IPS-11a (cell line): ENCODE data around the gene PTPRG.

ENCODE experiments used
- H3K4me3 ChIP-seq: one replicate; pipeline ENCODE4 v1.5.1; 2013; ENCODE audit warnings: low read depth, low read length, control low read depth

Gene PTPRG

GRCh38 chr3:61938878-61939549 lies 377.6 kb downstream of the PTPRG start:
- no peak overlapping the region for H3K4me3 ChIP-seq

GRCh38 chr3:61940236-61940635 lies 378.9 kb downstream of the PTPRG start:
- H3K4me3 ChIP-seq: no peak overlapping the region

GRCh38 chr3:61943975-61944374 lies 382.6 kb downstream of the PTPRG start:
- H3K4me3 ChIP-seq: no peak overlapping the region

GRCh38 chr3:61944726-61945125 lies 383.4 kb downstream of the PTPRG start:
- no peak overlapping the region for H3K4me3 ChIP-seq

- H3K4me3 ChIP-seq: no peak overlapping the region
Observed at GRCh38 chr3:61945657-61946056, 384.3 kb downstream of the PTPRG start.

GRCh38 chr3:61946570-61947324 lies 385.4 kb downstream of the PTPRG start:
- no peak overlapping the region for H3K4me3 ChIP-seq

GRCh38 chr3:61947456-61947855 lies 386.1 kb downstream of the PTPRG start:
- H3K4me3 ChIP-seq: no peak overlapping the region

- H3K4me3 ChIP-seq: no peak overlapping the region
Observed at GRCh38 chr3:61948699-61949305, 387.4 kb downstream of the PTPRG start.

GRCh38 chr3:61954097-61954540 lies 392.7 kb downstream of the PTPRG start:
- H3K4me3 ChIP-seq: no peak overlapping the region

- no peak overlapping the region for H3K4me3 ChIP-seq
Observed at GRCh38 chr3:61955483-61955882, 394.1 kb downstream of the PTPRG start.

GRCh38 chr3:61956236-61956635 lies 394.9 kb downstream of the PTPRG start:
- no peak overlapping the region for H3K4me3 ChIP-seq

GRCh38 chr3:61957259-61957658 lies 395.9 kb downstream of the PTPRG start:
- H3K4me3 ChIP-seq: no peak overlapping the region

GRCh38 chr3:61960976-61961375 lies 399.6 kb downstream of the PTPRG start:
- no peak overlapping the region for H3K4me3 ChIP-seq

GRCh38 chr3:61961900-61962299 lies 400.5 kb downstream of the PTPRG start:
- H3K4me3 ChIP-seq: no peak overlapping the region

GRCh38 chr3:61964566-61964965 lies 403.2 kb downstream of the PTPRG start:
- no peak overlapping the region for H3K4me3 ChIP-seq

GRCh38 chr3:61965770-61966131 lies 404.4 kb downstream of the PTPRG start:
- H3K4me3 ChIP-seq: no peak overlapping the region

GRCh38 chr3:61966200-61966599 lies 404.8 kb downstream of the PTPRG start:
- H3K4me3 ChIP-seq: no peak overlapping the region

- no peak overlapping the region for H3K4me3 ChIP-seq
Observed at GRCh38 chr3:61967019-61967418, 405.6 kb downstream of the PTPRG start.

GRCh38 chr3:61967937-61968336 lies 406.6 kb downstream of the PTPRG start:
- H3K4me3 ChIP-seq: no peak overlapping the region

GRCh38 chr3:61974662-61975061 lies 413.3 kb downstream of the PTPRG start:
- no peak overlapping the region for H3K4me3 ChIP-seq

GRCh38 chr3:61975199-61975598 lies 413.8 kb downstream of the PTPRG start:
- H3K4me3 ChIP-seq: no peak overlapping the region

- no peak overlapping the region for H3K4me3 ChIP-seq
Observed at GRCh38 chr3:61975936-61976335, 414.6 kb downstream of the PTPRG start.
